22Rv1 (cell line): Measurements from ENCODE around the gene SULT4A1.

Experiments
- H3K27ac ChIP-seq: fragments of 450-650 bp; 2 replicates; pipeline ENCODE4 v1.5.1; 2017
- CTCF ChIP-seq: fragments of 450-650 bp; IDR thresholded peaks from 2 replicates; pipeline ENCODE4 v1.5.1; 2017; ENCODE audit warnings: mild to moderate bottlenecking
- ZFX ChIP-seq: fragments of 450-650 bp; IDR thresholded peaks from 2 replicates; pipeline ENCODE4 v1.6.1; 2017; ENCODE audit warnings: antibody characterized with exemption, borderline replicate concordance

Gene SULT4A1

GRCh38 chr22:43847376-43848289 lies 14.7 kb downstream of the SULT4A1 start:
- no peak for TF ChIP-seq CTCF
- no peak for TF ChIP-seq ZFX

GRCh38 chr22:43846966-43847365 lies 15.3 kb downstream of the SULT4A1 start:
- no peak overlapping the region for H3K27ac ChIP-seq
- TF ChIP-seq ZFX (no peak), CTCF (no peak)

More at GRCh38 chr22:43847376-43848289, 14.7 kb downstream of the SULT4A1 start:
- no peak overlapping the region for H3K27ac ChIP-seq

- no peak overlapping the region for H3K27ac ChIP-seq
- no peak for TF ChIP-seq ZFX
- TF ChIP-seq CTCF: no peak
Observed at GRCh38 chr22:43845981-43846380, 16.3 kb downstream of the SULT4A1 start.

GRCh38 chr22:43844560-43845545 lies 17.5 kb downstream of the SULT4A1 start:
- TF ChIP-seq ZFX: no peak
- TF ChIP-seq CTCF: no peak
- no peak overlapping the region for H3K27ac ChIP-seq

- TF ChIP-seq ZFX: no peak
- no peak for TF ChIP-seq CTCF
- H3K27ac ChIP-seq: no peak overlapping the region
Observed at GRCh38 chr22:43843783-43844530, 18.4 kb downstream of the SULT4A1 start.

- no peak overlapping the region for H3K27ac ChIP-seq
- TF ChIP-seq ZFX: no peak
- no peak for TF ChIP-seq CTCF
Observed at GRCh38 chr22:43841742-43842141, 20.6 kb downstream of the SULT4A1 start.
